Activated CD4-positive, alpha-beta T cell treated with anti-CD3 and anti-CD28 coated beads, Interleukin-2, amount 50 U/mL, for 4 hours (primary cell): ENCODE results near the gene KCNIP3.
"Not testable (repeated sequence)": the region's sequence is repeated elsewhere in the genome, so short reads cannot be mapped to it uniquely, and the experiment has no call there.

Source experiments
- DNase-seq, 2 experiments: peaks; one replicate each; pipeline ENCODE4 v3.0.0-alpha.2; 2020

Gene KCNIP3

DNA sequence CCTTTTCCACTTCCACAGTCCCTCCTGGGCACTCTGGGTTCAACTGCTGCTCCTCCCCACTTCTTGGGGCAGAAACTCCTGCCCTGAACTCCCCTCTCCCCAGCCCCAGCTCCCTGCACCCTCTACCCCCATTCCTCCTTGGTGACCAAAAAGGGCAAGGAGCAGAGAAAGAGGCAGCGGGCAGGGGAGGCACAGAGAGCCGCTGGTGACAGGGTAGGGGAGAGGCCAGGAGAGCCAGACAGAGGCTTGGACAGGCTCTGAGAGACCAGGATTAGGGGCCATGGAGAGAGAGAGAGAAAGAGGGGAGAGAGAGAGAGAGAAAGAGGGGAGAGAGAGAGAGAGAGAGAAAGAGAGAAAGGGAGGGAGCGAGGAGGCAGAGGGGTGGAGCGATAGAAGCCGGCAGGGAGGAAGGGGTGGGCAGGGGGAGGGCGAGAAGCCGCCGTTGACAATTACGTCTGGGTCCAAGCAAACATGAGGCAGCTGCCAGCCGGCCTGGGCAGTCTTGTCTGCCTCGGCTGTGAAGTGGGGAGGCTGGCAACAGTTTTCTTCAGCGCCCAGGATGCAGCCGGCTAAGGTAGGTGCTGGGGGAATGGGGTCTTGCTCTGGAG, at the start of gene KCNIP3:
Gene KCNIP3, plus strand, starts transcription at position 468 of the 608 bp plus-strand sequence. Its CDS starts 92 bp downstream, at position 560.
- DNase-seq: no peak

GRCh38 chr2:95258271-95258670, 38.9 kb upstream of the KCNIP3 start:
- no peak for DNase-seq

DNA sequence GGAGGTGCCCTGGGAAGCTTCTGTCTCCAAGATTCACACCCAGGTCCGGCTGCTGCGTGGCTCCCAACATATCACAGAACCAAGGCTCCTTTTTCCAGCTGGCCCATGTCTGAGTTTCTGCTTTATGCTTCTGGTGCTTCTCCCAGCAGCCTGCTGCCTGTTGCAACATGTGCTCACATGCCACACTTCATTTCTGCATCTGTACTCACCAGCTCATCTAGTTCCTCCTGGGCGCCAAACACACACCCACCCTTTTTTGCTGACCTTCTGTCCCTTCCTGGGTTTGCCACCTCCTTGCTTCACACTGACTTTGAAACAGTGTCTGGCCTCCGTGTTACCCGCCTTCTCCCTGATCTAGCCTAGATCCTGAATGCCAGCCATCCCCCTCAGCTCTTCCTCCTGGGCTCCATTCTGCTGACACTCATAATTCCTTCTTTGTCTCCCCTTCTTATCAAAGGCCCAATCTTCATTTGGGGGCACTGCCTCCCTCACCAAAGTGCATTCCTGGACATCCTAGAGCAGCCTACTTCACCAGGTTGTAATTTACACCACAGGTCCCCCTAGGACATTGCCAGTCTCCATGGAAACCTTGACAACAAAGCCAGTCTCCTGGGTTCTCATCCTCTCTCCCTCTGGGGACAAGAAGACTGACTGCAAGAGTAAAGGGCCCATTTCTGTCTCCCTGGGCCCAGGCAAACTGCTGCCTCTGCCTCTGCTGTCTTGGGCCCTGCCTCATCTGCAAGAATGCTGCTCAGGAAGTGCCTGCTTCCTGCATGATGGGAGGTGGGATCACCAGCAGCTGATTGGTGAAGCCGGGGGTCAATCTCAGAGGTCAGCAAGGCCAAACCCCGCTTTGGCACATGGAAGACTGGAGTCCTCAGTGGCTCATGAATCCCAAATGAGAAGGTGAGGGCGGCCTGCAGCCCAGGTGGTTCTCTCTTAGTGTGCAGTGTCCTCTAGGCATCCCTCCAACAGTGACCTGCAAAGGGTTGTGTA, 36.8 kb upstream of the KCNIP3 start:
- no peak for DNase-seq

GRCh38 chr2:95261602-95262001, 35.5 kb upstream of the KCNIP3 start:
- DNase-seq: no peak

GRCh38 chr2:95262896-95263542, 34.1 kb upstream of the KCNIP3 start:
- no peak for DNase-seq

GRCh38 chr2:95264624-95265023, 32.5 kb upstream of the KCNIP3 start:
- no peak for DNase-seq

GRCh38 chr2:95265182-95265581, 32.0 kb upstream of the KCNIP3 start:
- DNase-seq: no peak

DNA sequence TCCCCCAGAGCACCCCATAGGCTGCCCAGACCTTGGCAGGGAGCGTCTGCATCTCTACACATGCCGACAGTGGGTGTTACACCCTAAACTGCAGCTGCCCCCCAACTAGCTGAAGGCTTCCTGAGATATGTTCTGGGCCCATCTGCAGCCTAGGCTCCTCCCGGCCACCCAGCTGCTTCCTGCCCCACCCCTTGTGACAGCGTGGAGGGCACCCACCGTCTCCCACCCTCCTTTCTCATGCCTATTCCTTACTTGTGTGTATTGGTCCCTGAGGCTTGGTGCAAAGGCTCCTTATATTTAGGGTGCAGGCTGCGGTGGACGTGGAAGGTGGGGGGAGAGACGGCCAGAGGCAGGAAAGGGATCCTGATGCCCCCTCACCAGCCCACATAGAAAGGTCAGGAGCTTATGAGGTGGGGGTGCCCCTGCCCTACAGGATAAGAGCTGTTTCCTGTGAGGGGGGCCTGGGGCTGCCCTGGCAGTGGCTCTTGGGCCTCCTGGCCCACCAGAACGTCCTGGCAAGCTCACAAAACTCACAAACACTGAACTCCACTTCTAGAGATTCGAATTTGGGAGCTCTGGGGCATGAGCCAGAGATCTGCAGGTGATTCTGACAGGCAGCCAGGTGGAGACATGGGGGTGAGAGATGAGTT, 30.2 kb upstream of the KCNIP3 start:
- DNase-seq: no peak

DNA sequence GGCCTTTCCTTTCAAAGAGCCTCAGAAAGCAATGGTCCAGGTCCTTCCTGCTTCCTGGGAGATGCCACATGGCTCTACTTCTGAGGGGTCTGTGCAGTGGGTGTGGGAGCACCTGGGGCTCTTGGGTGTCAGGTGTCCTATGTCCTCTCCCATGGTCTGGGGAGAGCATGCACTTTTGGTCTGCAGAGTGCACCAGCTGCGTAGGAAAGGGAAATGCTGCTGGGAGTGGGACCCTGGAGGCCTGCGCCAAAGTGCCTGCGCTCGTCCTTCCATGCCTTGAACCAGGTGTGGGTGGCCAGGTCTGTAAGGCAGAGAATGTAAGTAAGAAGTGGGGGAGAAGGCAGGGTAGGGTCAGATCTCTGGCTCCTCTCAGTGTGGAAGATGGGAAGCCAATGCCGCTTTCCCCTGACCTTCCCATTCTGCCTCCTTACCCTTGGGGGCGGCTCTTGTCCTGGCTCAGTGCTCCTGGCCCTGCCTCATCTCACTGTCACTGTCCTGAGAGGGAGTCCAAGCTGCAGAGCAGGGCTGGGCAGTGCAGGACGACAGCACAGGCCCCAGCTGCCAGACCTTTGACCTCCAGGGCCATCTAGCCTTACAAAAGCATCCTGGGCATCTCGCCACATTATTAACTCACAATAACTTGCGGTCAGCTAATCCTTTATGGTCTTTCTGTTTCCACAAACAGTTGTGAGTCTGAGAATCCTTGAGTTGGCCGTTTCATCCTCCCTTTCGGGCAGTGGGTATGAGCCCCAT, 29.5 kb upstream of the KCNIP3 start:
- DNase-seq: no peak

DNA sequence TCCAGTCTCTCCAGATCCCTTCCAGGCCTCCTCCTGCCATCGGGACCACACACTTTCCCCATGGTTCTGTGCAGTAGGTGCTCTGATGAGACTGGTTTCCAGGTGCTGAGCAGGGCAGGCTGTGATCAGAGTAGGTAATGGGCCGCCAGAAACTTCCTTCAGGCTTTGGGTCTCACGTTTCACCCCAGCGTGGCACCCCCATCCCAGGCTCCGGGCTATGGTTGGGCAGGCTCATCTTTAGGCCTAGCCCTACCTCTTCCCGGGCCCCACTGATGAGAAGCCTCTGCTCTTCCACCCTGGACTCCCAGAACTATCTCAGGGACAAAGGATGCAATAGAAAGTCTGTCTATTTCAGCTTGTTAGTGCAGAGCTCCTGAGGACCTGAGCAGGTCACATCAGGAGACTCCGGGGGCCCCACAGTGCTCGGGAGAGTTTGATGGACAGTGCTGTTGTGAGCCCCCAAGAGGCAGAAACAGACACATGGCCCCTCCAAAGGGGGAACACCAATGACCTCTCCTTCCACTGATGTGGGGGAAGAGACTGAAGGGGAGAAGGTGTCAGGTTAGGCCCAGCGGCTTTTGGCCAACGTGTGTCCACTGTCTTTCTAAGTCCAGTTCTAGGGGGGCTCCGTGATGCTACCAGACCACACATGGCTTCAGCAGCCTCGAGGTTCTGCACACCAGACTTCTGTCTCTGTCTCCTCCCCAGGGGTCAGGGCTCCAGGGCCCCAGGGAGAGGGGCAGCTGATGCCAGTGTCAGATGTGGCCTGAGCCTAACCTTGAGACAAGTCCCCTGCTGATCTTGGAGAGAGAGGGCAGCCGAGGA, 28.7 kb upstream of the KCNIP3 start:
- no peak for DNase-seq

GRCh38 chr2:95269036-95269680, 28.0 kb upstream of the KCNIP3 start:
- DNase-seq: no peak

- DNase-seq: not testable (repeated sequence)
Measured at GRCh38 chr2:95269745-95270144, 27.4 kb upstream of the KCNIP3 start.

- DNase-seq: no peak
Measured at GRCh38 chr2:95270541-95271081, 26.5 kb upstream of the KCNIP3 start.

DNA sequence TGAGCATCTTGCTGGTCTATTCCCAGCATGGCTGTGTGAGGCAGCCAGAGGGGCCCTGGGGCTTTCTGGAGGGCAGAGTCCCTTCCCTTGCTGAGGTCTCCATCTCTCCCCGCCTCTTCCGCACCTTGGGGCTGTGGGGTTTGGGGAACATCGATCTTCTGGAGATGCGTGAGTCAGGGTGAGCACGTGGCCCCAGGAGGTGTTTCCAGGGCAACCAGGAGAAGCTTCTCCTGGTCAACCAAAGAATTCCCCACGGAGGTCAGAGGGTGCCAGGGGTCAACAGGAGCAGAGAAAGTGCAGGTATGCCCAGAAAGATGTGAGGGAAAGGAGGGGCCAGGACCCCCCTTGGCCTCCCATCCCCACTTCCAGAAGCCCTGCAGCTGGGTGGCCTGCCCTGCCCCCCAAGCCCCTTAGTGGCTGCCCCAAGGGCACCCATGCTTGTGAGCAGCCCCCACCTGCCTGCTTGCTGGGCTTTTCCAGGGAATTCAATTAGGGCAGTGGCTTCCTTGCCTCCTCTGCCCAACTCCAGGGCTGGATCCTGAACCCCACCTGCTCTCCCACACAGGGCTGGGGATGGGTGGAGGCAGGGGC, 25.7 kb upstream of the KCNIP3 start:
- no peak for DNase-seq

DNA sequence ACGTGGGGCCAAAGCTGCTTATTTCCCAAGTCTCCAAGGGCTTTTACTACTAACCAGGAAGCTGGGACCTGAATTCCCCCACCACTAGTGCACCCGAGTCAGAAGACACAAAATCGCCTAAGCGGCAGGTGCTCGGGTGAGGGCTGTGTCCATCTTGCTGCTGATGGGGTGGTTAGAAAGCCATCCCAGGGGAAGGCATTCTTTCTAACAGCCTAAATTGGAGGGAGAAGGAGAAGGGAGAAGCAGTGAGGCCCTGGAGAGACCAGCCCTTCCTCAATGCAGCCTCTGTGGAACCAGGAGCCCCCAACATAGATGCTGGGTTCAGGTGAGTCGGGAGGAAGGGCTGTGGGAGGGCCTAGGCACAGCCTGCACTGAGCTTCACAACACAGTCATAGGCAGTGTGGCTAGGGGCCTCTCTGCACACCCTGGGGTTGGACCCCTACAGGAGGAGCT, 24.8 kb upstream of the KCNIP3 start:
- DNase-seq: no peak

DNA sequence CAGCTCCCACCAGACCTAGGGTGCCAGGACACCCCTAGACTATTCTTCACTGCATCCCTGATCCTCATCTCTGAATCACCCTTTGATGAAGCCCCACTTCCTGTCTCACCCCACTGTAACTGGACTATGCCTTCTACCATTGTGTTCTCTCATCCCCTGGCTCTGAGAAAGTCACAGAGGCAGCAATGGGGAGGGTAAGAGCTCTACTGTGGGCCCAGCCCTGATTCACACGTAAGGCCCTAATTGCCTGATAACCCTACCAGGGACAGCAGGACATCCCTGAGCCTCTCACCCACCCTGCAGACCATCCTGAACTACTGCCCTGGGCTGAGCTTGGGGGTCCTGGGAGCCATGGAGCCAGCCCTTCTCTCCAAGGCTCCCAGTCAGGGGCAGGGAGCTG, 24.4 kb upstream of the KCNIP3 start:
- DNase-seq: no peak

GRCh38 chr2:95273566-95274290, 23.4 kb upstream of the KCNIP3 start:
- DNase-seq: no peak

- no peak for DNase-seq
Measured at GRCh38 chr2:95274291-95275150, 22.6 kb upstream of the KCNIP3 start, which contains the start of gene PROM2. TSS of gene PROM2 (plus strand) at chr2:95274449. CDS start at chr2:95274586, 137 bp downstream.
